ENCODE data around the gene SUFU.
A peak's percentile ranks its signal among the peaks of the same experiment; 100 is the strongest.
"Not testable (repeated sequence)": the region's sequence is repeated elsewhere in the genome, so short reads cannot be mapped to it uniquely, and the experiment has no call there.

The SUFU gene

GRCh38 chr10:102660888-102661657 lies 157.3 kb downstream of the SUFU start:
- peak overlapping the region; percentile 12; the same call in 1 of the 2 replicates for H3K9ac ChIP-seq (ENCODE audit: low read length)
- peak overlapping the region; percentile 68 for H3K4me2 ChIP-seq (ENCODE audit: low read length)
- no peak overlapping the region for H2AFZ ChIP-seq (ENCODE audit: low read depth, low read length)
- TF ChIP-seq CTCF (IDR thresholded peaks at IDR 0.05; ENCODE audit: low read depth, low read length) (no peak), EZH2phosphoT487 (IDR thresholded peaks at IDR 0.05; ENCODE audit: low read depth) (no peak)
- no peak overlapping the region for H3K27ac ChIP-seq (ENCODE audit: low read length)
- H3K36me3 ChIP-seq (replicated peaks; ENCODE audit: low read depth, low read length): no peaks in the 10 kb centered on the region
- no peaks in the 10 kb centered on the region for H3K9me3 ChIP-seq (ENCODE audit: insufficient read depth, low read length)
- no peaks in the 10 kb centered on the region for H4K20me1 ChIP-seq (ENCODE audit: insufficient read depth, low read length)
- H3K27me3 ChIP-seq (ENCODE audit: low read depth, low read length): no peaks in the 10 kb centered on the region
- H3K4me3 ChIP-seq (ENCODE audit: low read length): peak overlapping the region; percentile 20
- no peaks in the 10 kb centered on the region for H3K79me2 ChIP-seq (ENCODE audit: low read length)
- H3K4me1 ChIP-seq (ENCODE audit: low read length): peaks cover 16% of the 10 kb centered on the region

- Histone ChIP-seq H3K79me2 (ENCODE audit: low read length) (no peaks in the 10 kb centered on the region), H4K20me1 (ENCODE audit: insufficient read depth, low read length) (no peaks in the 10 kb centered on the region), H3K4me1 (ENCODE audit: low read length) (peaks cover 16% of the 10 kb centered on the region), H3K36me3 (replicated peaks; ENCODE audit: low read depth, low read length) (no peaks in the 10 kb centered on the region), H3K27ac (ENCODE audit: low read length) (no peak overlapping the region), H3K9me3 (ENCODE audit: insufficient read depth, low read length) (no peaks in the 10 kb centered on the region), H3K27me3 (ENCODE audit: low read depth, low read length) (no peaks in the 10 kb centered on the region), H3K9ac (ENCODE audit: low read length) (no peak overlapping the region), H3K4me3 (ENCODE audit: low read length) (no peak overlapping the region), H3K4me2 (ENCODE audit: low read length) (peak overlapping the region; percentile 68; the same call in 1 of the 2 replicates), H2AFZ (ENCODE audit: low read depth, low read length) (no peak overlapping the region)
- TF ChIP-seq CTCF (IDR thresholded peaks at IDR 0.05; ENCODE audit: low read depth, low read length) (no peak), EZH2phosphoT487 (IDR thresholded peaks at IDR 0.05; ENCODE audit: low read depth) (no peak)
Measured at GRCh38 chr10:102661658-102662028, 157.9 kb downstream of the SUFU start.

- Histone ChIP-seq H3K9me3 (ENCODE audit: insufficient read depth, low read length) (no peaks in the 10 kb centered on the region), H3K36me3 (replicated peaks; ENCODE audit: low read depth, low read length) (no peaks in the 10 kb centered on the region), H3K27ac (ENCODE audit: low read length) (no peak overlapping the region), H3K79me2 (ENCODE audit: low read length) (no peaks in the 10 kb centered on the region), H3K4me1 (ENCODE audit: low read length) (peaks cover 7% of the 10 kb centered on the region), H3K9ac (ENCODE audit: low read length) (no peak overlapping the region), H2AFZ (ENCODE audit: low read depth, low read length) (no peak overlapping the region), H3K27me3 (ENCODE audit: low read depth, low read length) (no peaks in the 10 kb centered on the region), H3K4me3 (ENCODE audit: low read length) (no peak overlapping the region), H4K20me1 (ENCODE audit: insufficient read depth, low read length) (no peaks in the 10 kb centered on the region), H3K4me2 (ENCODE audit: low read length) (no peak overlapping the region)
- TF ChIP-seq CTCF (IDR thresholded peaks at IDR 0.05; ENCODE audit: low read depth, low read length) (no peak), EZH2phosphoT487 (IDR thresholded peaks at IDR 0.05; ENCODE audit: low read depth) (no peak)
Measured at GRCh38 chr10:102665904-102666509, 162.2 kb downstream of the SUFU start.

GRCh38 chr10:102667411-102667810 lies 163.6 kb downstream of the SUFU start:
- not testable (repeated sequence) for H3K4me1 ChIP-seq (ENCODE audit: low read length); H3K4me3 ChIP-seq (ENCODE audit: low read length); H2AFZ ChIP-seq (ENCODE audit: low read depth, low read length); H3K79me2 ChIP-seq (ENCODE audit: low read length); H3K4me2 ChIP-seq (ENCODE audit: low read length); H3K27me3 ChIP-seq (ENCODE audit: low read depth, low read length); H3K27ac ChIP-seq (ENCODE audit: low read length); H4K20me1 ChIP-seq (ENCODE audit: insufficient read depth, low read length); H3K9me3 ChIP-seq (ENCODE audit: insufficient read depth, low read length); H3K9ac ChIP-seq (ENCODE audit: low read length); H3K36me3 ChIP-seq (replicated peaks; ENCODE audit: low read depth, low read length)
